CD4-positive, alpha-beta T cell treated with Interferon gamma for 1 hour (primary cell): Measurements from ENCODE around the gene GOLPH3.
"Not testable (repeated sequence)": the region's sequence is repeated elsewhere in the genome, so short reads cannot be mapped to it uniquely, and the experiment has no call there.

Source experiments
- DNase-seq: peaks from one replicate; pipeline ENCODE4 v3.0.0-alpha.2; 2020

Gene GOLPH3

DNA sequence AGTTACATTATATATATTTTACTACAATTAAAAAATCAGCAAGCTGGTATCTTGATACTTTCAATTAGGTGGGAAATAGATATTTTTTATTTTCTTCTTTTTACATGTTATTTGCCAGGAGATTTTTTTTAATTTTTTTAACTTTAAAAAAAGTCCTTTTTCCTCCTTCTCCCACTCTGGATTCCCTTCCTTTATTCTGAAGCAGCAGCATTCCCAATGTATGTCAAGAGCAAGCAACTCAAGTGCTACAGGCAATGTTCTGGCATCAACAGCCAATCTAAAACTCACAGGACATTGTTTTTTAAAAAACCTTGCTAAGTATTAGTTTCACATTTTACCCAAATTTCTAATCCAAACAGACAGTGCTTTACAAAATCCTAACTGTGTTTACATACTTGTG, 41.4 kb downstream of the GOLPH3 start:
- no peak for DNase-seq

DNA sequence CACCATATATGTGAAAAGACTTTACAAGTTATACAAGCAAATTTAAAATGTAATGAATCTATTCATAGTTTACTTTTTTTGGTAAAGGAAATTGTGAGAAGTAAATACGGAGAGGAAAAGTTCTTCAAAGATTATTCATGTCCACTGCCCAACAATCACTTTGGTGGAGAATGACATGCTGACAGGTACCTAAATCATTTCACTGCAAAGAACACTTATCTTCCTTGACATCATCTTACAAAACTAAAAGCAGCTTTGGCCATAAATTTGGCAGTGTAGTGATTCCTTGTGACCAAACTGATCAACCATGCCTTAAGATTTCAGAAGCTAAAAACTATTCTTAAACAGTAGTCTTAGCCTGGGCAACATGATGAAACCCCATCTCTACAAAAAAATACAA, 42.5 kb downstream of the GOLPH3 start:
- DNase-seq = no peak

DNA sequence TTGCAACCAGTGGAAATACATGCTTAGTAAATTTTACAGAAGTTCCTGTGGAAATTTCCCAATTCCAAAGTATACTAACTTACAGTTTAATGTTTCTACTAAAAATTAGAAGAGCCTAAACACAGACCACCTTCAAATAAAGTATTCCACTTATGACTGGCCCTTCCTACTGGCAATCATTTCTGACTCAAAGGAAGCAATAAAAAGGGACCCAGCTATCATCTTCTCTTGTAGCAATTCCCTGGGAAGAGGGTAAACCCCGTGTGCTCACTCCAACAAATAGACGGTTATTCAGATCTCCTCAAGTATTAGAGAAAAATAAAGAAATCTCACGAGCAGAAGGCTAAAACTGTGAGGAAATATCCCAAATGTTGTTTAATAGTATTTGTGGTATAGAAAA, 43.3 kb downstream of the GOLPH3 start:
- no peak for DNase-seq

DNA sequence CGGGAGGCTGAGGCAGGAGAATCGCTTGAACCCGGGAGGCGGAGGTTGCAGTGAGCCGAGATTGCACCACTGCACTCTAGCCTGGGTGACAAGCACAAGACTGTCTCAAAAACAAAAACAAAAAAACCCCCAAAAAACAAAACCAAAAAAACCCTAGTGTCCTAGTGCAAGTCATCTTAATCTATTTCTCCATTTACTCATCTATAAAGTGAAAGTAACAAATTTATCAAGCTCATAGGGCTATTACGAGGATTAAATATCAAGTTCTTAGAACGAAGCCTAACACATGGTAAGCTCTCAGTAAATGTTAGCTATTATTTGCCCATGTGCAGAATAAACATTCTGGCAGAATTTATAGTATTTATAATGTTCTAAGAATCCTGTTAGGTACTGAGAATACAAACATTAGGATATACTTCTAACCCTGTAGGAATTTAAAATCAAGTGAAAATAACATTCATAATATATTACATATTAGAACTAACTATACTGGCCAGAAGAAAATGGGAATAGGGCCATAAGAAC, 45.0 kb downstream of the GOLPH3 start:
- DNase-seq = no peak

DNA sequence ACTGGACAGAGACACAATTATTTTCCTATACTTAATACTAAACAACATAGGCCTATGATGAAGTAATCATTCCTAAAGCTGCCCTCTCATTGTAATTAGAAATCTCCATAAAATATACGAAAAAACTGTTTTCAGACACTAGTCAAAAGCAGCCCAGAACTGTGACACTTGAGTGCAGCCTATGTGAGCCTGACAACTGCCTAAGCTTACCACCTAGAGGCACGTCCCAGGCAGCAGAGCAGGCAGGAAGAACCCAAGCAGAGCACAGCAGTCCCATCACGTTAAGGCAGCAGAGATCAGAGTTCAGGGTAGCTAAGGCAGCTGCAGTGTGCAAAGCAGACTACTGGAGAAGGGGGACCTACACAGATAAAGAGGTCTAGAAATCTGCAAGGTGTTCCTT, 46.4 kb downstream of the GOLPH3 start:
- no peak for DNase-seq

DNA sequence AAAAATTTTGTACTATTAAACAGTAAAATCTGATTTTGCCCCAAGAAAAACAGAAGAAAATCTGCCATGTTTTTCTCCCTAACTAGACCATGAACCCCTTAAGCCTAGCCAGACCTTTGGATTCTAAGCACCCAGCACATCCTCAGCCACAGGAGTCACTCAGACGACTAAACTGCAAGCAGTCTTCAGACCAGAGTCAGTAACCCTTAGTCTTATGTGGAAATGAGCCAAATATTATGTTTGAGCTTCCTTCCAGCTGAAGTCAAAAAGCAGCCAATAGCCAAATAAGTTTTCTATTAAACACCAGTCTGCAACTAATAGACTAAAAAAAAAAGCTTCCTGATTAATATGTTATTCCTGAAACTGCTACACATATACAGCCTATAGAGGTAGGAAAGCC, 47.4 kb downstream of the GOLPH3 start:
- no peak for DNase-seq

DNA sequence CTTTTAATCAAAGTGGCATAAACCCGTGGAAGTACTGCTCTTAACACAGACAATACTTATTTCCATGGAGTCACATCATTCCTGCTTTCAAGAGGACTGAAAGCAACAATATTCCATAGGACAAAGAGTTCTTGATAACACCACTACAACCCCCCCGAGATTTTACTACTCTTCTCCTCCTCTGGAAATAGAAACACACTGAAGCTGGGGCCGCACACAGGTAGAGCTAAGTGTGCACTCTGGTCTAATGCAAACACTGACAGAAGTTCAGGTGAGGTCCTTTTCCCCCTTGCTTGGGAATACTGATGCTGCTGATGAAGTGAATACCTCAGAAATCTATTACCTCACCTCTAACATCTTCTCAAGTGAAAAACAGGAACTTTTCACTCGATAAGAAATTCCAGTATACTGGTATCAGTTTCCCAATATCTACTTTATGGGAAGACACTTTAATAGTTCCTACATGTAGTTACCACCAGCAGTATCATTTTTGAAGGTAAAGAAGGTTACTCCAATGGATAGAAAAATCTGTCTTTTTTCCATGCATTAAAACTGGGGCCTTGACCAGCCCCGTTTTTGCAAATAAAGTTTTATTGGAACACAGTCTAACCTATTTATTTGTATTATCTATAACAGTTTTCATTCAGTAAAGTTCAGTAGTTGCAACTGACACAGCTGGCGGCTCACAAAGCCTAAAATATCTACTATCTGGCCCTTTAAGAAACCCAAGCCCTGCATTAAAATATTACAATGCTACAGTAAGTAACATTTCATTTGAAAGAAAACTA, 50.0 kb downstream of the GOLPH3 start:
- no peak for DNase-seq

DNA sequence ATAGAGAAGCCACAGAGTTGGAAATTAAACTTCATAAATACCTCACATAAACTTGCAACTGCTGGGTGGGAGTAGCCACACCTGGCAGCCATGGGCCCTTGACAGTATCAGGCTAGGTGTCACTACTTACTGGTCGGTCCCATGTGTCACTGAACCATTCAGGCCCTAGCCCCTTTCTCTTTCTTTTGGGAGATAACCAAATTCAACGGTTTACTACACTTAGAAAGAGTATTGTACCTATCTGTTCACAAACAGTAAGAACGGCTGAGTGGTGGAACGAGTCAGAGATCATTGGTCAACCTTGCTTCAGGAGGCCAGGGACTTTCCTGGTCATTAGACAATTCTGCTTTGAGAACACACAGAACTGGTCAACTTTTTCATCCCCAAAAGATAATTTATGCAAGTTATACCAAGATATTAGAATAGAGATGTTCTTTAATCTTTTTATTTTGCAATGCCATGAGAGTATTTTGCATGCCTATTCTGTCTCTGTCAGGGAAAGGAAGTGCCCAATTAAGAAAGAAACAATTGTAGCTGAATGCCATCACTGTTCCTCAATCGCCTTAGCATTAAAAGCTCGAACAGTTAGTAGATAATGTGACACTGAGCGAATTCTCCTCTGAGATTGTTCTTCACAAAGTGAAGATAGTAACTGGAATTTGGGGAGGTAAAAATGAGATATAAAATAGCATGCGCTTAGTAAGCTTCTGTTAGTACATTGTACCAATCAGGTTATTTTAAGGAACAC, 50.9 kb downstream of the GOLPH3 start:
- no peak for DNase-seq

DNA sequence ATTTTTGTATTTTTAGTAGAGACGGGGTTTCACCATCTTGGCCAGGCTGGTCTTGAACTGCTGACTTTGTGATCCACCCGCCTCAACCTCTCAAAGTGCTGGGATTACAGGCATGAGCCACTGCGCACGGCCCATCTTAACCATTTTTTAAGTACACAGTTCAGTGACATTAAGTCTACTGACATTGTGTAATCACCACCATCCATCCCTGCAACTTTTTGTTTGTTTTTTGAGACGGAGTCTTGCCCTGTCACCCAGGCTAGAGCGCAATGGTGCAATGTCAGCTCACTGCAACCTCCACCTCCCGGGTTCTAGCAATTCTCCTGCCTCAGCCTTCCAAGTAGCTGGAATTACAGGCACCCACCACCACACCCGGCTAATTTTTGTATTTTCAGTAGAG, 55.2 kb downstream of the GOLPH3 start:
- not testable (repeated sequence) for DNase-seq

DNA sequence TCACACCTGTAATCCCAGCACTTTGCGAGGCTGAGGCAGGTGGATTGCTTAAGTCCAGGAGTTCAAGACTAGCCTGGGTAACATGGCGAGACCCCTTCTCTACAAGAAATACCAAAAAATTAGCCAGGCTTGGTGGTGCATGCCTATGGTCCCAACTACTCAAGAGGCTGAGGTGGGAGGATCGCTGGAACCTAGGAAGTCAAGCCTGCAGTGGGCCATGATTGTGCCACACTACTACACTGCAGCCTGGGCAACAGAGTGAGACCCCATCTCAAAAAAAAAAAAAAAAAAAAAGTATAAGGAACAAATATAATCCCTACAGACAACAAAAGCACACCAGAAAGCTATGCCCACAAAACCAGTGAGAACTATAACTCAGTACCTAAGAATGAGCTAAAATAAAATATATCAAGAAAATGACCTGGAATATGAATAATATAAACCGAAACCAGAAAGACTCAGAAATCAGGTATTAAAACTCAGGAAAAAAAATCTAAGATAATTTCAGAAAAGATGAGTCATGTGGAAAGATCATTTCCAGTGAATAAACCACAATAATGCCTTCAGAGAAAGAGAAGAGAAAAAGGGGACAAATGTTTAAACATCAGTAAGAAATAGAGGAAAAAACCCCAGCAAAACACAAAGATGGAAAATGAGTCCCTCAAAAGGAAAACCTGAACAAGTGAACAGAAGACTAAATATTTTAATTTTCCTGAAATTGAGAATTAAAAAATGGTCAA, 57.4 kb downstream of the GOLPH3 start:
- no peak for DNase-seq

DNA sequence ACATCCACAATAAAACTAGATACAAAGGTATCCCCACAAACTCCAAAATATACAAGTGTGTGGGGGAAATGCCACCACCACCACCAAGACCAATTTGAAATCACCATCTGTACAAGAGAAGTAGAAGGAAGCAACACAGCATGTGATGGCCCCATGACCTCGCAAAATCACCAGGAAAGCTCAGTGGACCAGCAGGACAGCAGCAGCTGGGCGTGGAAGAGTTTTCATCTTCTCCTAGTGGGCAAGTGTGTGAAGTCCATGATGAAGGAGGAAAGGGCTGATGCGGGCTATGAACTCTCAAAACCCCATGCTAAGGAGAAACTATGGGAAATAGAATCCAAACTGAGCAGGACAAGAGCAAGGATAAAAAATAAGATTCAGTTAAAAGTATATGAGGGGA, 58.1 kb downstream of the GOLPH3 start:
- no peak for DNase-seq

DNA sequence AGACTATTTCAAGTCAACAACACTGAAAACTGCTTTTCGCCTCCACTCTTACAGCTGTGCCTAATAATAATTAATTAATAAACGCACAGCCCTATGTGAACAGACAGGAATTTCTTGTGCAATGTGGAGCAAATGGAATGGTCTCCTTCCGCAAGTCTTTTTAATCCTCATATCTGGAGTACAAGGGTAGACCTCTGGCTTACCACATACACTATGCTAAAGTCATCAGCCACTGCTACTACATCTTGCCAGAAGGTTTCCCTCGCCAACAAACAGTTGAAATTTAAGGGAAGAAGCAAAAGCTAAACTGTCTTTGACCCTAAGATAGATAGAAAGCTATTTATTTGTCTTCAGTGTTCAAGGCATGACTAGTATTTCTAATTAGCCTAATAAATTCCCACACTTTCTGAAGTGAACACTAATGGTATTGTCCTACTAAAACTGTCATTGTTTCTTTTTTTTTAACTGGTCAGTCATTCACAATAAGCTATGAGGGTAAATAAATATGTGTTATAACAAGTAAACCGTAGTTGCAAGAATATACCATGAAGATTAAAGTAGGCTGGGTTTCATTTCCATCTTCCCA, 63.9 kb downstream of the GOLPH3 start:
- no peak for DNase-seq

DNA sequence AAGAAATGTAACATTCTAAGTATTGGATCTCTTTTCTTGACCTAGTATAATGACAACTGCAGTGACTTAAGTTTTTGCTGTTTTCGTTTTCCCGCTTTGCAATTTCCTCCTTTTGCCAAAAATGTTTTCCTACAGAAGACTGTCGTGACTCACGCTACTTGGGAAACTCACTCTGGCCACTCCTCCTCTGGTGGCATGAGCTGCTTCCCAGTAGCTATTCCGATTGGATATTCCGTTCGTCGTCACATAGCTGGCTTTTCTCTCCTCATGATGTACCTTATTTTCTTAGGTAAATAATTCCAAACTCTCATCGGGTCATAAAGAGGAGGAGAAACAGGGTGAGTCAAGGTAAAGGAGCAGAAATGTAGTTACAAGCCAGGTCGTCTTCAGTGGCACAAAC, 64.9 kb downstream of the GOLPH3 start:
- DNase-seq = no peak

DNA sequence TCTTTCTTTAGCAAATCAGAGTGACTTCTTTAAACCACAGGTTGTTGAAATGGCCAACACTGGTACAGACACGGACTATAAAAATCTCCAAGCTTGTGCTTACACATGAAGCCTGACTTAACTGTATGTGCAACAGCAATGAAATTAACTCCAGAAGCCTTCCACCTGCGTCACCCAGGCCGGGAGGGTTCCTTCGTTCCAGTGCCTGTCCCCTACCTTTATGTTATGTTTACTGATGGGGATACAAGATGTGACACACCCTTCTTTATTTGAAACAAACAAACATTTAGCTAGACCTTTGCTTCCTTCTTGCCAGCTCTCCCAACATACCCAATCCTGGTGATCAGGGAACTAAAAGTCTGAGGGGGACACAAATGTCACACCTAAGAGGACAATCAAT, 66.0 kb downstream of the GOLPH3 start:
- DNase-seq = no peak

DNA sequence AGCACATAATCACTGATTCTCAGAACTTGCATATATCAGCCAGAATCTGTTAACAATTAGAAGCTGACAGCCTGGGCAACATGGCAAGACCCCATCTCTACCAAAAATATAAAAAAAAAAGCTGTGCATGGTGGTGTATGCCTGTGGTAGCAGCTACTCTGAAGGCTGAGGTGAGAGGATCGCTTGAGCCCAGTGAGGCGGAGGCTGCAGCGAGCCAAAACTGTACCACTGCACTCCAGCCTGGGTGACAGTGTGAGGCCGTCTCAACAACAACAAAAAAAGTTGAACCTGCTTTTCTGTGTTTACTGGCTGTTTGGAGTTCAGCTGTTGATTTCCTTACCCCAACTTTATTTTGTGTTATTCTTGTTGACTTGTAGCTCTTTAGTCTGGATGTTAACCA, 66.8 kb downstream of the GOLPH3 start:
- no peak for DNase-seq

DNA sequence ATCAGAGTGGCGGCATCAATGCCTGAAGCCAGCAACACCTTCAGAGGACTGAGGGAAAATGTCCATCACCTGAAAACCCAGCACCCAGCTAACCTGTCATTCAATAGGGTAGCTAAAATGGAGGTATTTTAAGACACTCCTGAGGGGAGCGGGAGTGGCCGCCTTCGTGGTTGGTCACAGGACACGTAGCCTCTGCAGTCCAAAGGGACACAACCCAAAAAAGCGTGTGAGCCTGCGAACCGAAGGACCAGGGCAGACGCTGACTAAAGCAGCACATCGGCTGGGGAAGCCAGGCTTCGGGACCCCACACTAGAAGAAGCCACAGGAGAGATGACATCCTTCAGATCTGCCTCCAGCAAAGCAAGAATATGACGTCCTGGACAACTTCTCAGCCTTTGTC, 70.6 kb downstream of the GOLPH3 start:
- DNase-seq = no peak

DNA sequence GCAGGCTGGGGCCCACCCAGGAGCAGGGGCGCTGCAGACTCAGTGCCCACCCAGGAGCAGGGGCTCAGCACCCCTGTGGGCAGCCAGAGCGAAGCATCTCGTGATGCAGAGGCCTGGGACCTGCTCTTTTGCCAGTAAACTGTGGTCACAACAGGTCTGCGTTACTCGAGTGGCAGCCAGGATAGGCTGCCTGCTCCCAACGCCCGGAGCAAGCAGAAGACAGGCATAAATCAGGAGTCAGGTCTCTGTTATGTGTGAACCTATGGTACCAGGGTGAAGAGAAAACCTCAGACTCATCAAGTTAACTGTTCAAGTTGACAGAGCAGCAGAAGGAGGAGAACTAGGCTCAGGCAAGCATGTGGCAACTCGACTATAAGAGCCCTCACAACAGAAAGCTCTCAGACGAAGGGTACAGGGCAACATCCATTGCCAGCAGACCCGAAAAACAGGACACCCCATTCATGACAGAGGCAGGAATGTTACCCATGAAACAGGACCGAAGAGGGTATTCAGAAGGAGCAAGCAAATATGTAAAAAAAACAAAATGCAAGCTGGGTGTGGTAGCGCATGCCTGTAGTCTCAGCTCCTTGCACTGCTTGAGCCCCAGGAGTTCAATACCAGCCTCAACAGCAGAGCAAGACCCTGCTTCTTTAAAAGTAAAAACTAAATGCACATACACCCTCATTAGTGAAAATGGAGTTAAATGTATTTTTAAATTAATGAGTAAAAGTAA, 71.7 kb downstream of the GOLPH3 start:
- no peak for DNase-seq

DNA sequence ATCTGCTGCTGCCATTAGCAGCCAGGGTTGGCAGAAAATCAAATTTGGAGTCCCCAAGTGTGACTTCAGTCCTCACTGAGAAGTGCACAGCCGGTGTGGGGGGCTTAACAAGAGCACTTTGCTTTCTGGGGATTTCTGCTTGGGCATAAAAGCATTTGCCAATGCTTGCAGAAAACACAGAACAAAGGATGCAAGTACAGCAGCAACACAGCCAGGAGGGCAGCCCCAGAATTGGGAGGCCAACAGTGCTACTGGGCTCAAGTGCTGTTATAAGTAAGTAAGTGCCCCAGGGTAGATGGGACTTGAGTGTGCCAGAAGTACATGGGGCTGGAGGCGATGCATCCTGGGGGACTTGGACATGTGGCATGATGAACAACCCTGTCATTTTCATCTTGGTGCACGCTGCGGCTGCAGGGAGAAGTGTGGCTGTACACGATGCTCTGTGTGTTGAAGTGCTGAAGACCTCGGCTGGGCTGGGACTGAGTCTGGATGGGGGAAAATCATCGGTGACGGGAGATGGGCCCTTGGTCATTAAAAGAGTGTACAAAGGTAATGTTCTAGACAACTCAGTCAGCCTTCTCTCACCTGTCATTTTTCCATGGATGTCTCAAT, 73.3 kb downstream of the GOLPH3 start:
- no peak for DNase-seq

DNA sequence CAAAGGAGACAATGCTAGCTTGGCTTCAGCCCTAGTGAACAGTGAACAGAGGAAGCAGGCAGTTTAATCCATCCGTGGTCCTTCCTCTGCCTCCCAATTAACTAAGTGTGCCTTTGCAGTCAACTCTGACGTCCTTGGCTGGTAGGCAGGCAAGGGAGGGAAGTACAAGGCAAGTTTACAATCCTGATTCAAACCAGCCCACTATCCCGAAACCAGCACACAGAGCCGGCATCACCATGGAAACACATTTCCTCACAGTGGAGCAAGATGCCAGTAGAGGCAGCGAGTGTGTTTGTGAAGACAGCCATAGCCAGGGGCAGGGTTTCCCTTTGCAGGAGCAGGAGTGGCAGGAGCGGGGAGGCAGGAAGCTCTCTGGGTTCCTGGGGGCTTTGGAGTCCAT, 73.9 kb downstream of the GOLPH3 start:
- DNase-seq = no peak

DNA sequence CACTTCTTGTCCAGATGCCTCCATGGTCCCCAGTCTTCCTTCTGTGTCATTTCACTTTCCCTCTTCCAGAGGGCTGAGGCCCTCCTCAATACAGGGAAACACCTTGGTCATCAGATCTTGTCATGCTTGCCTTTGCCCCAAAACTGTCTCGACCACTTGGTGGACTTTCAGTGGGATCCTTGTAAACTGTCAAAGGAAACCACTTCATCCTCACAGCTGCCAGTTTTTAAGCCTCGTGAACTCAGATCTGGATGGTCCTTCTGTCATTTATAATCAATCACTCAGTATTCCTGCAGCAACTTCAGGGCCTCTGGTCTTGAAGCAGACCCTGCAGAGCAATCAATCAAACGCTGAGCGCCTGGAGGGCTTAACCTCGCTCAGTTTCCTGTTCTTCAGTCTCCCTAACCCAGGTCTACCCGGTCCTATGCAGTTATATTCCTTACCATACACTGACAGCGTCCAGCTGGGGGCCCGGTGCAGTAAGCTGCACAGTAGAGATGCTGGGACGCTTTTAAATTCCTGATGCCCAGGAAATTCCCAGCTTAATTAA, 74.6 kb downstream of the GOLPH3 start:
- no peak for DNase-seq

DNA sequence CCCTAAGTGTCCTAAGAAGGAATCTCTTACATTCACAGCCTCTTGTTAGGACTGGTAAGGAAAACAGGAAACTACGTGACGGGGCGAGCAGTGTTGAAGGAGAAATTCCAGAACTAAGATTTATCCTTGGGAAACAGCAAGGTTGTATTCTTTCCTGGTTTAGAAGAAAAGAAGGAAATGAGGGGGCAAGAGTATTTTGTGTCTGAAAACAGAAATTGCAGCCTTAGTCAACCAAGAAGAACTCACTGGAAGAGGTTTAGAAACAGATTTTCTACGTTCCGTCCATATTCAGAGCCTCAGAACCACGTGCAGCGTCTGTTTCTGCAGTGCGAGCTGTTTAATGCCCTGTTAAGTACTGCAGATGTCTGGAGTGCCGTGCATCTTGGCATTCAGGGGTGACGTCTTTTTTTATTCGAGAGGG, 75.2 kb downstream of the GOLPH3 start:
- DNase-seq = no peak

DNA sequence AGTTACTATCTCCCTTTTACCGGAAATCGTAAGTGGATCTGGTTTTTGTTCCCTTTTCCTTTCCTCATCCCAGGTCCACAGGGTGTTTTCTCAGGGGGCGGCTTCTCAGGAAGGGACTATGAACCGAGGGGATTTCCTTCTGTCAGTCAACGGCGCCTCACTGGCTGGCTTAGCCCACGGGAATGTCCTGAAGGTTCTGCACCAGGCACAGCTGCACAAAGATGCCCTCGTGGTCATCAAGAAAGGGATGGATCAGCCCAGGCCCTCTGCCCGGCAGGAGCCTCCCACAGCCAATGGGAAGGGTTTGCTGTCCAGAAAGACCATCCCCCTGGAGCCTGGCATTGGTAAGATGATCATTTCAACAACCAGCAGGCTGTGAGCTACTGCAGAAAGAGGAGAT, 75.8 kb downstream of the GOLPH3 start:
- DNase-seq = no peak
